GM12878 (cell line): ENCODE results near the gene ZNF30. TPM values are rescaled to one million over a fixed set of nuclear protein-coding genes. Genes with fewer than 3 reads are reported as not detected.

Source experiments
- BHLHE40 ChIP-seq, 2 experiments: fragments of 450-650 bp in 1 of 2; IDR thresholded peaks; 2 replicates each; pipeline ENCODE4 v1.6.1; 2011 to 2017; ENCODE audit warnings: low read depth in 2 of 2, borderline replicate concordance in 1 of 2, improper control_type of control experiment in 1 of 2, low read length in 1 of 2, mild to moderate bottlenecking in 1 of 2
- EGR1 ChIP-seq, 2 experiments: IDR thresholded peaks; 1 replicate in 1 of 2; 2 replicates in 1 of 2; pipeline ENCODE4 v1.6.1; 2011 to 2012; ENCODE audit warnings: low read depth in 2 of 2, low read length in 2 of 2, borderline replicate concordance in 1 of 2, mild to moderate bottlenecking in 1 of 2, moderate library complexity in 1 of 2
- GATAD2B ChIP-seq: fragments of 450-650 bp; conservative IDR thresholded peaks from 2 replicates; pipeline ENCODE4 v1.6.1; 2017; ENCODE audit warnings: low read depth, mild to moderate bottlenecking, moderate library complexity
- HCFC1 ChIP-seq: fragments of 150-350 bp; IDR thresholded peaks from 2 replicates; pipeline ENCODE4 v1.6.1; 2014; ENCODE audit warnings: low read length
- KDM1A ChIP-seq: fragments of 200-600 bp; sonication (generic); IDR thresholded peaks from 2 replicates; pipeline ENCODE4 v1.6.1; 2016; ENCODE audit warnings: borderline replicate concordance
- NFYA ChIP-seq: IDR thresholded peaks from 2 replicates; pipeline ENCODE4 v1.6.1; 2011; ENCODE audit warnings: low read depth, mild to moderate bottlenecking, low read length, improper control_type of control experiment, borderline replicate concordance
- NR2F1 ChIP-seq: fragments of 450-650 bp; conservative IDR thresholded peaks from 2 replicates; pipeline ENCODE4 v1.6.1; 2017; ENCODE audit warnings: mild to moderate bottlenecking
- POLR2A ChIP-seq: IDR thresholded peaks from 2 replicates; pipeline ENCODE4 v1.6.1; 2011; ENCODE audit warnings: low read depth, mild to moderate bottlenecking, low read length
- POLR2AphosphoS5 ChIP-seq: IDR thresholded peaks from 2 replicates; pipeline ENCODE4 v1.6.1; 2011; ENCODE audit warnings: mild to moderate bottlenecking, low read length, inconsistent platforms
- RCOR1 ChIP-seq: conservative IDR thresholded peaks from 2 replicates; pipeline ENCODE4 v1.6.1; 2012; ENCODE audit warnings: low read depth, low read length, improper control_type of control experiment
- SPI1 ChIP-seq: IDR thresholded peaks from 2 replicates; pipeline ENCODE4 v1.6.1; 2011; ENCODE audit warnings: low read depth, mild to moderate bottlenecking, low read length, moderate library complexity, borderline replicate concordance; ENCODE audit not compliant: insufficient read depth
- TAF1 ChIP-seq: IDR thresholded peaks from 2 replicates; pipeline ENCODE4 v1.6.1; 2011; ENCODE audit warnings: mild to moderate bottlenecking, low read depth, low read length, borderline replicate concordance
- TCF7 ChIP-seq: IDR thresholded peaks from 2 replicates; pipeline ENCODE4 v1.6.1; 2014; ENCODE audit warnings: antibody characterized with exemption, borderline replicate concordance
- YY1 ChIP-seq: IDR thresholded peaks from 2 replicates; pipeline ENCODE4 v1.6.1; 2011; ENCODE audit warnings: low read depth, mild to moderate bottlenecking, low read length
- ZBED1 ChIP-seq: IDR thresholded peaks from 2 replicates; pipeline ENCODE4 v1.6.1; 2016; ENCODE audit warnings: borderline replicate concordance
- ZNF274 ChIP-seq: IDR thresholded peaks from one replicate; pipeline ENCODE4 v1.8.0; 2011; ENCODE audit not compliant: insufficient read length, insufficient read depth
- ZNF384 ChIP-seq: IDR thresholded peaks from 2 replicates; pipeline ENCODE4 v1.6.1; 2012; ENCODE audit warnings: low read depth, mild to moderate bottlenecking, low read length, improper control_type of control experiment, borderline replicate concordance
- polyA plus RNA-seq, 11 experiments: library from polyadenylated mRNA; depleted of rRNA in 4 of 11; unstranded in 6 of 11; stranded (reverse) in 5 of 11; fragments of >200 nt; fragmentation: Nextera tagmentation in 4 of 11; fragmentation: Illumina TruSeq in 1 of 11; extraction: Ambion mirVana in 4 of 11; extraction: Trizol in 1 of 11; gene quantifications; 1 replicate in 1 of 11; 2 replicates in 10 of 11; pipeline versions ENCODE4 v1.2.1 to v1.2.3, GENCODE V29; 2011 to 2016; ENCODE audit warnings: inconsistent platforms in 2 of 11, missing spikeins in 2 of 11, low read depth in 1 of 11
- total RNA-seq, 4 experiments: library from RNA; depleted of rRNA in 3 of 4; stranded (reverse); fragments of >200 nt in 3 of 4; fragmentation: Illumina TruSeq in 1 of 4; extraction: Trizol in 1 of 4; gene quantifications; 2 replicates each; pipeline versions ENCODE4 v1.2.1 to v1.2.3, GENCODE V29; 2013 to 2021
- TF ChIP-seq, protein P1 (sequence below): fragments of 150-350 bp; IDR thresholded peaks from 2 replicates; pipeline ENCODE4 v1.6.1; 2014; ENCODE audit warnings: mild to moderate bottlenecking, low read depth, low read length
- TF ChIP-seq, protein P2 (sequence below), 3 experiments: IDR thresholded peaks in 2 of 3; conservative IDR thresholded peaks in 1 of 3; 2 replicates each; pipeline ENCODE4 v1.5.1; 2011; ENCODE audit warnings: low read depth in 3 of 3, low read length in 3 of 3, mild to moderate bottlenecking in 3 of 3, control low read depth in 2 of 3, moderate library complexity in 2 of 3, inconsistent platforms in 1 of 3, mixed read lengths in 1 of 3; ENCODE audit not compliant: control insufficient read depth in 2 of 3, insufficient read depth in 1 of 3; ENCODE audit errors: extremely low read depth in 1 of 3
- TF ChIP-seq, protein P3 (sequence below): IDR thresholded peaks from 2 replicates; pipeline ENCODE4 v1.6.1; 2012; ENCODE audit warnings: low read length, inconsistent platforms
- TF ChIP-seq, protein P4 (sequence below): IDR thresholded peaks from 2 replicates; pipeline ENCODE4 v1.6.1; 2012; ENCODE audit warnings: improper control_type of control experiment, low read depth, low read length; ENCODE audit not compliant: insufficient replicate concordance

Gene ZNF30
- total and polyA plus RNA-seq, 10 of the 15 experiments (the other 5 are each of a cell fraction or from before 2014, with no cell fraction given), result 0.85 to 2.3 (median 1.3) TPM

DNA sequence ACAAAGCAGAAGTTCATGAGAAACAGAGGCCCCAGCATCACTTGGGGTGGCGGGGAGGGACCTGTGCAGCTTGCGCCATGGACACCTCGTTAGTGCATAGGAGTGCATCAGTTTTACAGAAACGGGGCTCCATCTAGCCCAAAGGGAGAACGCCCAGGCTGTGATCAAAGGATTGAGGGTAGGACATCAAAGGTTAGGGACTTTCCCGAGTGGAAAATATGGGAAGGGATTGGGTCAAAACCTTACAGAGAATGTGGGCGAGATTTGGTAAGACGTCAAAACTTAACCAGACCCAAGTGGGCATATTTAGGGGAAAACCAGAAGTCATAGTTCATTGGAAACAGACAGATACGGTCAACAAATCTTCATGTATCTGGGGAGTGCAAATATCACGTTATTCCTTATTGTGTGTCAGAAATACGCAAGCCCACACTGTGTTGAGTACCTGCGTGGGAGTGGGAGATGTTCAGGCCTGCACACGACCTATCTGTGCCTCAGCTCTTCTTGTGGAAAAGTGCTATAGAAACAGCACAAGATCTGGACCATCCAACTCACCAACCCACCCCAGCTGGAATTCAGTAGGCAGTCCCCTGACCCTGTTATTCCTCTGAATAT is 64.0 kb downstream of the ZNF30 start (continued):
- no peak for TF ChIP-seq ZNF384
- TF ChIP-seq, protein P1, sequence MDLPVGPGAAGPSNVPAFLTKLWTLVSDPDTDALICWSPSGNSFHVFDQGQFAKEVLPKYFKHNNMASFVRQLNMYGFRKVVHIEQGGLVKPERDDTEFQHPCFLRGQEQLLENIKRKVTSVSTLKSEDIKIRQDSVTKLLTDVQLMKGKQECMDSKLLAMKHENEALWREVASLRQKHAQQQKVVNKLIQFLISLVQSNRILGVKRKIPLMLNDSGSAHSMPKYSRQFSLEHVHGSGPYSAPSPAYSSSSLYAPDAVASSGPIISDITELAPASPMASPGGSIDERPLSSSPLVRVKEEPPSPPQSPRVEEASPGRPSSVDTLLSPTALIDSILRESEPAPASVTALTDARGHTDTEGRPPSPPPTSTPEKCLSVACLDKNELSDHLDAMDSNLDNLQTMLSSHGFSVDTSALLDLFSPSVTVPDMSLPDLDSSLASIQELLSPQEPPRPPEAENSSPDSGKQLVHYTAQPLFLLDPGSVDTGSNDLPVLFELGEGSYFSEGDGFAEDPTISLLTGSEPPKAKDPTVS, result no peak
- TF ChIP-seq, protein P2, sequence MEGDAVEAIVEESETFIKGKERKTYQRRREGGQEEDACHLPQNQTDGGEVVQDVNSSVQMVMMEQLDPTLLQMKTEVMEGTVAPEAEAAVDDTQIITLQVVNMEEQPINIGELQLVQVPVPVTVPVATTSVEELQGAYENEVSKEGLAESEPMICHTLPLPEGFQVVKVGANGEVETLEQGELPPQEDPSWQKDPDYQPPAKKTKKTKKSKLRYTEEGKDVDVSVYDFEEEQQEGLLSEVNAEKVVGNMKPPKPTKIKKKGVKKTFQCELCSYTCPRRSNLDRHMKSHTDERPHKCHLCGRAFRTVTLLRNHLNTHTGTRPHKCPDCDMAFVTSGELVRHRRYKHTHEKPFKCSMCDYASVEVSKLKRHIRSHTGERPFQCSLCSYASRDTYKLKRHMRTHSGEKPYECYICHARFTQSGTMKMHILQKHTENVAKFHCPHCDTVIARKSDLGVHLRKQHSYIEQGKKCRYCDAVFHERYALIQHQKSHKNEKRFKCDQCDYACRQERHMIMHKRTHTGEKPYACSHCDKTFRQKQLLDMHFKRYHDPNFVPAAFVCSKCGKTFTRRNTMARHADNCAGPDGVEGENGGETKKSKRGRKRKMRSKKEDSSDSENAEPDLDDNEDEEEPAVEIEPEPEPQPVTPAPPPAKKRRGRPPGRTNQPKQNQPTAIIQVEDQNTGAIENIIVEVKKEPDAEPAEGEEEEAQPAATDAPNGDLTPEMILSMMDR (IDR thresholded peaks at IDR 0.05 in 2 of 3, conservative IDR thresholded peaks at IDR 0.05 in 1 of 3; ENCODE audit: control insufficient read depth in 2 of 3, extremely low read depth in 1 of 3, insufficient read depth in 1 of 3, low read depth in 3 of 3, low read length in 3 of 3), result no peak
- TF ChIP-seq KDM1A, result no peak
- no peak for TF ChIP-seq RCOR1
- TF ChIP-seq TCF7, result peak; percentile 91
- TF ChIP-seq, protein P3, sequence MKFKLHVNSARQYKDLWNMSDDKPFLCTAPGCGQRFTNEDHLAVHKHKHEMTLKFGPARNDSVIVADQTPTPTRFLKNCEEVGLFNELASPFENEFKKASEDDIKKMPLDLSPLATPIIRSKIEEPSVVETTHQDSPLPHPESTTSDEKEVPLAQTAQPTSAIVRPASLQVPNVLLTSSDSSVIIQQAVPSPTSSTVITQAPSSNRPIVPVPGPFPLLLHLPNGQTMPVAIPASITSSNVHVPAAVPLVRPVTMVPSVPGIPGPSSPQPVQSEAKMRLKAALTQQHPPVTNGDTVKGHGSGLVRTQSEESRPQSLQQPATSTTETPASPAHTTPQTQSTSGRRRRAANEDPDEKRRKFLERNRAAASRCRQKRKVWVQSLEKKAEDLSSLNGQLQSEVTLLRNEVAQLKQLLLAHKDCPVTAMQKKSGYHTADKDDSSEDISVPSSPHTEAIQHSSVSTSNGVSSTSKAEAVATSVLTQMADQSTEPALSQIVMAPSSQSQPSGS, result peak; percentile 56; the same call in 1 of the 2 replicates
- TF ChIP-seq EGR1 (IDR thresholded peaks at IDR 0.05; ENCODE audit: borderline replicate concordance in 1 of 2, low read depth in 2 of 2, low read length in 2 of 2), result no peak
- TF ChIP-seq ZNF274, result no peak
- 0 out of 2 replicates have a peak, but pooled peaks have one; percentile 79 for TF ChIP-seq GATAD2B
- TF ChIP-seq ZBED1, result no peak
- TF ChIP-seq POLR2AphosphoS5, result no peak
- no peak for TF ChIP-seq TAF1
- peak in 1 of 2 experiments; percentile 73; a peak in 1 of 4 replicates for TF ChIP-seq BHLHE40 (IDR thresholded peaks at IDR 0.05; ENCODE audit: borderline replicate concordance in 1 of 2, low read depth in 2 of 2, low read length in 1 of 2)
- TF ChIP-seq HCFC1, result no peak
- TF ChIP-seq YY1, result no peak
- TF ChIP-seq NFYA, result no peak
- TF ChIP-seq, protein P4, sequence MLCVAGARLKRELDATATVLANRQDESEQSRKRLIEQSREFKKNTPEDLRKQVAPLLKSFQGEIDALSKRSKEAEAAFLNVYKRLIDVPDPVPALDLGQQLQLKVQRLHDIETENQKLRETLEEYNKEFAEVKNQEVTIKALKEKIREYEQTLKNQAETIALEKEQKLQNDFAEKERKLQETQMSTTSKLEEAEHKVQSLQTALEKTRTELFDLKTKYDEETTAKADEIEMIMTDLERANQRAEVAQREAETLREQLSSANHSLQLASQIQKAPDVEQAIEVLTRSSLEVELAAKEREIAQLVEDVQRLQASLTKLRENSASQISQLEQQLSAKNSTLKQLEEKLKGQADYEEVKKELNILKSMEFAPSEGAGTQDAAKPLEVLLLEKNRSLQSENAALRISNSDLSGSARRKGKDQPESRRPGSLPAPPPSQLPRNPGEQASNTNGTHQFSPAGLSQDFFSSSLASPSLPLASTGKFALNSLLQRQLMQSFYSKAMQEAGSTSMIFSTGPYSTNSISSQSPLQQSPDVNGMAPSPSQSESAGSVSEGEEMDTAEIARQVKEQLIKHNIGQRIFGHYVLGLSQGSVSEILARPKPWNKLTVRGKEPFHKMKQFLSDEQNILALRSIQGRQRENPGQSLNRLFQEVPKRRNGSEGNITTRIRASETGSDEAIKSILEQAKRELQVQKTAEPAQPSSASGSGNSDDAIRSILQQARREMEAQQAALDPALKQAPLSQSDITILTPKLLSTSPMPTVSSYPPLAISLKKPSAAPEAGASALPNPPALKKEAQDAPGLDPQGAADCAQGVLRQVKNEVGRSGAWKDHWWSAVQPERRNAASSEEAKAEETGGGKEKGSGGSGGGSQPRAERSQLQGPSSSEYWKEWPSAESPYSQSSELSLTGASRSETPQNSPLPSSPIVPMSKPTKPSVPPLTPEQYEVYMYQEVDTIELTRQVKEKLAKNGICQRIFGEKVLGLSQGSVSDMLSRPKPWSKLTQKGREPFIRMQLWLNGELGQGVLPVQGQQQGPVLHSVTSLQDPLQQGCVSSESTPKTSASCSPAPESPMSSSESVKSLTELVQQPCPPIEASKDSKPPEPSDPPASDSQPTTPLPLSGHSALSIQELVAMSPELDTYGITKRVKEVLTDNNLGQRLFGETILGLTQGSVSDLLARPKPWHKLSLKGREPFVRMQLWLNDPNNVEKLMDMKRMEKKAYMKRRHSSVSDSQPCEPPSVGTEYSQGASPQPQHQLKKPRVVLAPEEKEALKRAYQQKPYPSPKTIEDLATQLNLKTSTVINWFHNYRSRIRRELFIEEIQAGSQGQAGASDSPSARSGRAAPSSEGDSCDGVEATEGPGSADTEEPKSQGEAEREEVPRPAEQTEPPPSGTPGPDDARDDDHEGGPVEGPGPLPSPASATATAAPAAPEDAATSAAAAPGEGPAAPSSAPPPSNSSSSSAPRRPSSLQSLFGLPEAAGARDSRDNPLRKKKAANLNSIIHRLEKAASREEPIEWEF, result no peak
- 0 out of 2 replicates have a peak, but pooled peaks have one; percentile 6 for TF ChIP-seq SPI1
- TF ChIP-seq POLR2A, result no peak
- TF ChIP-seq NR2F1, result peak; percentile 92
